ENCODE measurements around the gene RFC1.
"Not testable (repeated sequence)": the region's sequence is repeated elsewhere in the genome, so short reads cannot be mapped to it uniquely, and the experiment has no call there.

RFC1 gene

GRCh38 chr4:39365360-39365759, 802 bp downstream of the RFC1 start:
- TF ChIP-seq CTCF (IDR thresholded peaks at IDR 0.05; ENCODE audit: insufficient read depth, low read depth, low read length, missing control alignments) = no peak
- no peak for DNase-seq (ENCODE audit: low read depth)

GRCh38 chr4:39363773-39364393, 2.3 kb downstream of the RFC1 start:
- no peak for DNase-seq (ENCODE audit: low read depth)
- TF ChIP-seq CTCF (IDR thresholded peaks at IDR 0.05; ENCODE audit: insufficient read depth, low read depth, low read length, missing control alignments) = no peak
- no peak overlapping the region for H3K4me3 ChIP-seq (ENCODE audit: low read length)

More at GRCh38 chr4:39365360-39365759, 802 bp downstream of the RFC1 start:
- peak overlapping the region; percentile 94 for H3K4me3 ChIP-seq (ENCODE audit: low read length)

- no peak for DNase-seq (ENCODE audit: low read depth)
- no peak overlapping the region for H3K4me3 ChIP-seq (ENCODE audit: low read length)
- no peak for TF ChIP-seq CTCF (IDR thresholded peaks at IDR 0.05; ENCODE audit: insufficient read depth, low read depth, low read length, missing control alignments)
Observed at GRCh38 chr4:39362827-39363226, 3.3 kb downstream of the RFC1 start.

GRCh38 chr4:39360611-39361010, 5.6 kb downstream of the RFC1 start:
- not testable (repeated sequence) for DNase-seq (ENCODE audit: low read depth); H3K4me3 ChIP-seq (ENCODE audit: low read length)

GRCh38 chr4:39357002-39357401, 9.2 kb downstream of the RFC1 start:
- H3K4me3 ChIP-seq (ENCODE audit: low read length) = no peak overlapping the region
- no peak for TF ChIP-seq CTCF (IDR thresholded peaks at IDR 0.05; ENCODE audit: insufficient read depth, low read depth, low read length, missing control alignments)
- no peak for DNase-seq (ENCODE audit: low read depth)

GRCh38 chr4:39354254-39354552, 12.0 kb downstream of the RFC1 start:
- no peak overlapping the region for H3K4me3 ChIP-seq (ENCODE audit: low read length)
- no peak for TF ChIP-seq CTCF (IDR thresholded peaks at IDR 0.05; ENCODE audit: insufficient read depth, low read depth, low read length, missing control alignments)

GRCh38 chr4:39353478-39354253, 12.5 kb downstream of the RFC1 start:
- peak overlapping the region; percentile 5 for H3K4me3 ChIP-seq (ENCODE audit: low read length)
- no peak for TF ChIP-seq CTCF (IDR thresholded peaks at IDR 0.05; ENCODE audit: insufficient read depth, low read depth, low read length, missing control alignments)
- peak; percentile 51 for DNase-seq (ENCODE audit: low read depth)

More at GRCh38 chr4:39354254-39354552, 12.0 kb downstream of the RFC1 start:
- DNase-seq (ENCODE audit: low read depth) = no peak

- H3K4me3 ChIP-seq (ENCODE audit: low read length); DNase-seq (ENCODE audit: low read depth): not testable (repeated sequence)
Observed at GRCh38 chr4:39353149-39353477, 13.0 kb downstream of the RFC1 start.

Measured in epithelial cell of esophagus (primary cell).